Measurements from ENCODE around the gene GPC6. TPM values are rescaled to one million over a fixed set of nuclear protein-coding genes. Genes with fewer than 3 reads are reported as not detected.

Gene GPC6
- polyA plus RNA-seq, 3 donors: 54.9 to 59.5 (median 55.3) TPM

GRCh38 chr13:94408314-94409036, 1181.9 kb downstream of the GPC6 start:
- no peak for DNase-seq

- DNase-seq: no peak
Measured at GRCh38 chr13:94411747-94412146, 1185.1 kb downstream of the GPC6 start.

GRCh38 chr13:94412870-94413597, 1186.4 kb downstream of the GPC6 start:
- no peak for DNase-seq

- DNase-seq: no peak
Measured at GRCh38 chr13:94413598-94413944, 1187.0 kb downstream of the GPC6 start.

- no peak for DNase-seq
Measured at GRCh38 chr13:94414141-94414540, 1187.5 kb downstream of the GPC6 start.

- DNase-seq: no peak
Measured at GRCh38 chr13:94414708-94415107, 1188.1 kb downstream of the GPC6 start.

GRCh38 chr13:94415500-94416237, 1189.1 kb downstream of the GPC6 start:
- DNase-seq: no peak

GRCh38 chr13:94416454-94417080, 1190.0 kb downstream of the GPC6 start:
- DNase-seq: peak; percentile 20

- DNase-seq: no peak
Measured at GRCh38 chr13:94417294-94417693, 1190.7 kb downstream of the GPC6 start.

GRCh38 chr13:94419304-94419924, 1192.8 kb downstream of the GPC6 start:
- no peak for DNase-seq

GRCh38 chr13:94419925-94420305, 1193.3 kb downstream of the GPC6 start:
- no peak for DNase-seq

GRCh38 chr13:94427313-94427953, 1200.8 kb downstream of the GPC6 start:
- DNase-seq: no peak

- no peak for DNase-seq
Measured at GRCh38 chr13:94431574-94431973, 1205.0 kb downstream of the GPC6 start.

- no peak for DNase-seq
Measured at GRCh38 chr13:94431987-94432386, 1205.4 kb downstream of the GPC6 start.

- no peak for DNase-seq
Measured at GRCh38 chr13:94433055-94433961, 1206.7 kb downstream of the GPC6 start.

GRCh38 chr13:94435604-94436226, 1209.1 kb downstream of the GPC6 start:
- DNase-seq: peak; percentile 62

- no peak for DNase-seq
Measured at GRCh38 chr13:94444826-94445225, 1218.2 kb downstream of the GPC6 start.

GRCh38 chr13:94454334-94454733, 1227.7 kb downstream of the GPC6 start:
- DNase-seq: no peak

GRCh38 chr13:94454906-94455305, 1228.3 kb downstream of the GPC6 start:
- no peak for DNase-seq

- DNase-seq: no peak
Measured at GRCh38 chr13:94455414-94455813, 1228.8 kb downstream of the GPC6 start.

Data from renal pelvis (tissue), 4 donors.